Ishikawa (cell line): ENCODE data around the gene PTPRQ.

Experiments used
- CEBPB ChIP-seq: IDR thresholded peaks from 2 replicates; pipeline ENCODE4 v1.6.1; 2012
- CREB1 ChIP-seq: IDR thresholded peaks from 2 replicates; pipeline ENCODE4 v1.6.1; 2012; ENCODE audit warnings: low read depth
- EGR1 ChIP-seq: IDR thresholded peaks from 2 replicates; pipeline ENCODE4 v1.6.1; 2012
- EP300 ChIP-seq: IDR thresholded peaks from 2 replicates; pipeline ENCODE4 v1.6.1; 2012; ENCODE audit warnings: borderline replicate concordance
- FOXM1 ChIP-seq: IDR thresholded peaks from 2 replicates; pipeline ENCODE4 v1.6.1; 2012; ENCODE audit warnings: low read depth, borderline replicate concordance
- NFIC ChIP-seq: IDR thresholded peaks from 2 replicates; pipeline ENCODE4 v1.6.1; 2012
- RAD21 ChIP-seq: IDR thresholded peaks from 2 replicates; pipeline ENCODE4 v1.6.1; 2012; ENCODE audit warnings: low read depth
- REST ChIP-seq: IDR thresholded peaks from 2 replicates; pipeline ENCODE4 v1.6.1; 2012; ENCODE audit warnings: low read depth, mild to moderate bottlenecking
- TAF1 ChIP-seq: IDR thresholded peaks from 2 replicates; pipeline ENCODE4 v1.6.1; 2012; ENCODE audit warnings: low read depth, mild to moderate bottlenecking
- TCF12 ChIP-seq: IDR thresholded peaks from 2 replicates; pipeline ENCODE4 v1.6.1; 2012; ENCODE audit warnings: low read depth
- TEAD4 ChIP-seq: IDR thresholded peaks from 2 replicates; pipeline ENCODE4 v1.6.1; 2012
- USF1 ChIP-seq: IDR thresholded peaks from 2 replicates; pipeline ENCODE4 v1.6.1; 2012
- YY1 ChIP-seq: IDR thresholded peaks from 2 replicates; pipeline ENCODE4 v1.6.1; 2012; ENCODE audit warnings: low read depth
- ZBTB7A ChIP-seq: IDR thresholded peaks from 2 replicates; pipeline ENCODE4 v1.6.1; 2012; ENCODE audit warnings: low read depth
- TF ChIP-seq, protein P1 (sequence below): IDR thresholded peaks from 2 replicates; pipeline ENCODE4 v1.6.1; 2012

Gene PTPRQ

GRCh38 chr12:80576641-80577418 lies 132.8 kb downstream of the PTPRQ start:
- TF ChIP-seq REST, result no peak
- no peak for TF ChIP-seq FOXM1
- no peak for TF ChIP-seq CEBPB
- TF ChIP-seq, protein P1, sequence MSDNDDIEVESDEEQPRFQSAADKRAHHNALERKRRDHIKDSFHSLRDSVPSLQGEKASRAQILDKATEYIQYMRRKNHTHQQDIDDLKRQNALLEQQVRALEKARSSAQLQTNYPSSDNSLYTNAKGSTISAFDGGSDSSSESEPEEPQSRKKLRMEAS, result no peak
- no peak for TF ChIP-seq NFIC
- no peak for TF ChIP-seq TEAD4
- no peak for TF ChIP-seq USF1
- no peak for TF ChIP-seq YY1
- no peak for TF ChIP-seq TAF1
- no peak for TF ChIP-seq ZBTB7A
- TF ChIP-seq CREB1, result no peak
- TF ChIP-seq EGR1, result no peak
- no peak for TF ChIP-seq RAD21
- no peak for TF ChIP-seq TCF12
- TF ChIP-seq EP300, result no peak

- no peak for TF ChIP-seq EP300
- TF ChIP-seq ZBTB7A, result no peak
- no peak for TF ChIP-seq FOXM1
These were observed 136.2 kb downstream of the PTPRQ start for GRCh38 chr12:80580254-80580653.

DNA sequence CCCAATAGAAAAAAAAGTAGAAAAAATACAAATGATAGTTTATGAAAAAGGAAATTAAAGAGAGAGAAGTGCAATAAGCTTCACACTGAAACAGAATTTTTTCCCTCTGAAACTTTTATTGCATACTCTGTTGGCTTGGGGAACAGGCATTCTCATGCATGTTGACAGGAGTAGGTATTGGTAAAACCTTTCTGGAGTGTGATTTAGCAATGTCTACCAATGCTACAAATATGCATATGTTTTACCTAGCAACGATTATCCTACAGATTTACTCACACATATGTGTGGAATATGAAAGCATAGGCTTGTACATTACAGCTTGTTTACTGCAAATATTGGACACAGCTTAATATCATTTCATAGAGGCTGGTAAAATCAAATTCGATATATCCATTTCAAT lies 137.7 kb downstream of the PTPRQ start:
- TF ChIP-seq, protein P1, result no peak
- TF ChIP-seq TAF1 (no peak), RAD21 (no peak), EGR1 (no peak), CEBPB (no peak), REST (no peak), ZBTB7A (no peak), YY1 (no peak), CREB1 (no peak), NFIC (no peak), USF1 (no peak), TEAD4 (no peak), TCF12 (no peak), FOXM1 (no peak), EP300 (no peak)

DNA sequence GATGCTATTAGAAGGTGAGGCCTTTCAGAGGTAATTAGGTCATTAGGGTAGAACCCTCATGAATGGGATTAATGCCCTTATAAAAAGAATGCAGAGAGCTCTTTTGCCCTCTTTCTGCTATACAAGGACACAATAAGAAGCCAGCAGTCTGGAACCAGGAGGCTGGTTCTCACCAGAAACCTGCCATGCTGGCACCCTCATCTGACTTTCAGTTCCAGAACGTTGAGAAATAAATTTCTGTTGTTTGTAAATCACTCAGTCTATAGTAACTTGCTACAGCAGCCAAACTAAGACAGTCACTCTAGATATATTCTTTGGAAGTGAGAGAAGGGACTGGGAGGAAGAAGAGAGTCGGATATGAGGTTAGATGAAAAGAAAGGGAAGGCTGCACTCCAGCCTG lies 138.4 kb downstream of the PTPRQ start:
- TF ChIP-seq REST, result no peak

GRCh38 chr12:80589077-80589476 lies 145.0 kb downstream of the PTPRQ start:
- TF ChIP-seq USF1 (no peak), EP300 (no peak), RAD21 (no peak)
